Measurements from ENCODE around the gene P3H4. TPM values are rescaled to one million over a fixed set of nuclear protein-coding genes. Genes with fewer than 3 reads are reported as not detected.
"Not testable (repeated sequence)": the region's sequence is repeated elsewhere in the genome, so short reads cannot be mapped to it uniquely, and the experiment has no call there.

The P3H4 gene
- total RNA-seq, 4 donors from 2014 or later: 8.4 to 19.9 (median 14.4) TPM

DNA sequence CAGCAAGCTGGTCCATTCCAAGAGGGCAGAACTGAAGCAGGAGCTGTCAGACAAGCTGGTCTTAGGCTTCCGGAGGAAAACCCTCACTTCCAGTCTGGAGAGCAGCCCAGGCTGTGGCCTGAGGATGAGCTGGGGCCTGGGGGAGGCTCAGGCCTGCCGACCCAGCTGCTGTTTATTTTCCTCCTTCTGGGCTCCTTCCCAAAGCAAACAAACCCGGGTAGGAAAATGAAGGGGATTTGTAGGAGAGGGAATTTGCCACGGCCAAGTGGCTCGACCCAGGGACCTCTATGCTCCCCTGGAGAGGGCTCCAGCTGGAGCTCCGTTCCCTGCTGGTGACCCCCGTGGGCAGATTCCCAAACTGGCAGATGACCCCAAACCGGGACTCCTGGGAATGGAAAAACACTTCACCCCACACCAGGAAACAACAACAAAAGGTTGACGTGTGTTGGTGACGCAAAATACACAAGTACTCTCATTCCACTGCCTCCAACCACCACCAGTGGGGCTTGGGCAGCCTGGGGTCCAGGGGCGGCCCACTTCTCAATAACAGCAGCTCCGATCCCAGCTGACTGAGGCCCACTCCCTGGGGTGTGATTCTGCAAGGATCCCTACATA is 34.1 kb downstream of the P3H4 start:
- H3K4me1 ChIP-seq: peaks cover 59 to 98% (median 80%) of the 10 kb centered on the region in 4 donors
- H3K27me3 ChIP-seq: peaks cover 0 to 8% (median 0%) of the 10 kb centered on the region in 4 donors
- no peaks in the 10 kb centered on the region for H3K36me3 ChIP-seq
- H3K27ac ChIP-seq (replicated peaks in 1 of 4): peak overlapping the region; percentile 56 to 75 (median 66)
- no peaks in the 10 kb centered on the region for H3K9me3 ChIP-seq
- 46% methylated on average over 7 of the region's 12 CpGs for WGBS
- no peak for DNase-seq (ENCODE audit: extremely low spot score)
- TF ChIP-seq POLR2A (IDR thresholded peaks at IDR 0.05; ENCODE audit: low read depth) (no peak), POLR2AphosphoS5 (IDR thresholded peaks at IDR 0.05) (peak in 1 of 2 donors; percentile 38)
- intact Hi-C loops (cut with DNase I): no loop called here
- no peak overlapping the region for H3K4me3 ChIP-seq

DNA sequence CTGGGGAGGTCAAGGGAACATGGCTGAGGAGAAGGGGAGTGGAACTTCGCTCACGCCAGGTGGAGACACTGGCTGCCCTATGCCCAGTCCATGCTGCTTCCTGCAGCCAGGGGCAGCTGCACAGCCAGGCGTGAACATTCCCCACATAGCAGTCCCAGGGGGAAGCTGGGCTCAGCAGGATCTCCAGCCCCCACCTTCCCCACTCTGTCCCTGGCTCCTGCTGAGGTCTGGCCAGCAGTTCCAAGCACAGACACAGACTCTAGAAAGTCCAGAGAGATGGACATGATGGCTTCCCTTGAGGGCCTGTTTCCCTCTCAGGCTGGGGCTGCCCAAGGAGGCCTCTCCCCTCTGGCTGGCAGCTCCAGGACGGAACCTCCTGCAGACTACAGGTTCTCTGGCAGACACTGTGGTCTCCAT is 34.6 kb downstream of the P3H4 start:
- H3K4me3 ChIP-seq: no peak overlapping the region
- H3K9me3 ChIP-seq: no peaks in the 10 kb centered on the region
- no peak for DNase-seq (ENCODE audit: extremely low spot score)
- peaks cover 55 to 98% (median 79%) of the 10 kb centered on the region in 4 donors for H3K4me1 ChIP-seq
- 39% methylated on average over 4 of the region's 4 CpGs for WGBS
- peak overlapping the region; percentile 56 to 75 (median 66) for H3K27ac ChIP-seq (replicated peaks in 1 of 4)
- H3K27me3 ChIP-seq: peaks cover 0 to 3% (median 0%) of the 10 kb centered on the region in 4 donors
- TF ChIP-seq, protein P1, sequence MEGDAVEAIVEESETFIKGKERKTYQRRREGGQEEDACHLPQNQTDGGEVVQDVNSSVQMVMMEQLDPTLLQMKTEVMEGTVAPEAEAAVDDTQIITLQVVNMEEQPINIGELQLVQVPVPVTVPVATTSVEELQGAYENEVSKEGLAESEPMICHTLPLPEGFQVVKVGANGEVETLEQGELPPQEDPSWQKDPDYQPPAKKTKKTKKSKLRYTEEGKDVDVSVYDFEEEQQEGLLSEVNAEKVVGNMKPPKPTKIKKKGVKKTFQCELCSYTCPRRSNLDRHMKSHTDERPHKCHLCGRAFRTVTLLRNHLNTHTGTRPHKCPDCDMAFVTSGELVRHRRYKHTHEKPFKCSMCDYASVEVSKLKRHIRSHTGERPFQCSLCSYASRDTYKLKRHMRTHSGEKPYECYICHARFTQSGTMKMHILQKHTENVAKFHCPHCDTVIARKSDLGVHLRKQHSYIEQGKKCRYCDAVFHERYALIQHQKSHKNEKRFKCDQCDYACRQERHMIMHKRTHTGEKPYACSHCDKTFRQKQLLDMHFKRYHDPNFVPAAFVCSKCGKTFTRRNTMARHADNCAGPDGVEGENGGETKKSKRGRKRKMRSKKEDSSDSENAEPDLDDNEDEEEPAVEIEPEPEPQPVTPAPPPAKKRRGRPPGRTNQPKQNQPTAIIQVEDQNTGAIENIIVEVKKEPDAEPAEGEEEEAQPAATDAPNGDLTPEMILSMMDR (IDR thresholded peaks at IDR 0.05): peak in 1 of 3 experiments; percentile 32
- no peak for TF ChIP-seq EP300 (IDR thresholded peaks at IDR 0.05)
- intact Hi-C loops (cut with DNase I): no loop called here
- peaks cover 0 to under 1% (median 0%) of the 10 kb centered on the region in 4 donors for H3K36me3 ChIP-seq

DNA sequence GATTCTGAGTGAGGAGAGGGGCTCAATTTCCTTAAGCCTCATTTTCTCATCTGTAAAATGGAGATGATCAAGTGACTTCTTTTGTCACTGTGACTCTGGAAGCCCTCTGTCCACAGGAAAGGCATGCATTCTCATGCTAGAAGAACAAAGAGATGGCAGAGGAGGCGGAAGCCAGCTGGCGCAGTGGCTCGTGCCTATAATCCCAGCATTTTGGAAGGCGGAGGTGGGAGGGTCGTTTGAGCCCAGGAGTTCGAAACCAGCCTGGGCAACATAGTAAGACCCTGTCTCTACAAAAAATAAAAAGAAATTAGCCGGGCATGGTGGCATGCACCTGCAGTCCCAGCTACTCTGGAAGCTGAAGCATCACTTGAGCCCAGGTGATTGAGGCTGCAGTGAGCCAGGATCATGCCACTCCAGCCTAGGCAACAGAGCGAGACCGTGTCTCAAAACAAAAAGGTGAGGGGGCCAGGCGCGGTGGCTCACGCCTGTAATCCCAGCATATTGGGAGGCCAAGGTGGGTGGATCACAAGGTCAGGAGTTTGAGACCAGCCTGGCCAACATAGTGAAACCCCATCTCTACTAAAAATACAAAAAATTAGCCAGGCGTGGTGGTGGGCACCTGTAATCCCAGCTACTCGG is 35.4 kb downstream of the P3H4 start:
- H3K27me3 ChIP-seq; H3K9me3 ChIP-seq; H3K36me3 ChIP-seq; DNase-seq (ENCODE audit: extremely low spot score); H3K4me3 ChIP-seq; intact Hi-C loops (cut with DNase I): not testable (repeated sequence)
- H3K27ac ChIP-seq (replicated peaks in 1 of 4): peak overlapping the region in 2 of 4 donors; percentile 60 to 75
- WGBS: 84% methylated on average over 14 of the region's 14 CpGs
- H3K4me1 ChIP-seq: peaks cover 49 to 94% (median 73%) of the 10 kb centered on the region in 4 donors

DNA sequence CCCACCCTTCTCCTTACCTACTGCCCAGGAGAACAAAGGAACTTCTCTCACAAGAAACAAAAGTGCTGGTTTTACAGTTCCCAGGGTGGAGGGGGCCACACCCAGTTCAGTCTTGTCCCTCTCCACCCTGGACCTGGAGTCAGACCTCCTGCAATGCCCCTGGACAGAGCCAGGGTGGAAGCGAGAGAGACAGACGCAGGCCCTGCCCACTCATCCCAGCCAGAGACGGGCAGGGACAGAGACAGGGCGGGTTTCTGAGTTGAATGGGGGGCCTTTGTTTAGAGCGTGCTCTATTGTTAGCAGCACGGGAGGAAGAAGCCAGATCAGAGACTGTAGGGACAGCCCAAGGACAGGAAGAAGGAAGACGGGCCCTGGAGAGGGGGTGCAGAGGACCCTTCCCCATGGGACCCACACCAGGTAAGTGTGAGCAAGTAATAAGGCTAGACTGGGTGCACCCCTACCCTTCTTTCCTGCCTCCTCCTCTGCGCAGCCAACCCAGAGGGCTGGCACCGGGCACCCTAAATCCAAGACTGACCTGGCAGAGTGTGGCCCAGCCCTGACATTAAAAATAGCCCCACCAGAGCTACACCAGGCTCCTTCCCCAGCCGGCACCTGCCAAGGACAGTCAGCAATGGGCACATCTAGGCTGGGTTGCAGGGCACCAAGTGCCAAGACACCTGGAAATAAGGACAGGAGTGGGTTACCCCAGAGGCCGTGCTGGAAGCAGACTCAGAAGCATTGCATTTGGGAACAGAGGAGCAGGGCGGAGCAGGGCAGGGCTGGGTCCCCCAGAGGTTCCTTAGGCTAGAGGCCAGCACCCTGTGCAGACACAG is 36.1 kb downstream of the P3H4 start:
- Histone ChIP-seq H3K9me3 (no peaks in the 10 kb centered on the region), H3K36me3 (peaks cover 0 to 16% (median 11%) of the 10 kb centered on the region in 4 donors), H3K27ac (replicated peaks in 1 of 4) (peak overlapping the region; percentile 5 to 75 (median 24)), H3K4me1 (peaks cover 49 to 86% (median 70%) of the 10 kb centered on the region in 4 donors), H3K4me3 (no peak overlapping the region), H3K27me3 (no peaks in the 10 kb centered on the region)
- DNase-seq (ENCODE audit: extremely low spot score): no peak
- WGBS: 75% methylated on average over 12 of the region's 12 CpGs
- intact Hi-C loops (cut with DNase I): no loop called here
- no peak for TF ChIP-seq POLR2A (IDR thresholded peaks at IDR 0.05; ENCODE audit: low read depth)
- TF ChIP-seq, protein P1 (IDR thresholded peaks at IDR 0.05): no peak
- no peak for TF ChIP-seq POLR2AphosphoS5 (IDR thresholded peaks at IDR 0.05)
- no peak for TF ChIP-seq EP300 (IDR thresholded peaks at IDR 0.05)

DNA sequence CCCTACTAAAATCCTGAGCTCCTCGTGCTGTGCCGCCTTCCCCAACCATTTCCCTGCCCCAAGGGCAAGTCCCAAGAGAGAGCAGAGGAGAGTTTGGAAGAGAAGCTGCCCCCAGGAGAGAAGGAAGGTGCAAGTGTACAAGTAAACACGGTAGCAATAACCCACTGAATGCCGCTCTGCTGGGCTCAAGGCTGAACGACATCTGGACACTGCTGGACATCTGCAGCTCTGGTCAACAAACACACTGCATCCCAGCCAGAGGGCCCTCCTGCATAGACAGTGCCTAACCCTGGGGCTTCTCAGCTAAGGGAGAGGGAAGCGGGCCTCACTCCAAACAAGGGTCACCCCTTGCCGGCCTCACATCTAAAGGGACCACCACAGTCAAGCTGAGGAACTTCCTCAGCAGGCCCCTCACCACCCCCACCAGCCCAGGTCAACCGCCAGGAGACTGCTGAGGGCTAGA is 38.0 kb downstream of the P3H4 start:
- no peak for TF ChIP-seq POLR2A (IDR thresholded peaks at IDR 0.05; ENCODE audit: low read depth)
- TF ChIP-seq EP300 (IDR thresholded peaks at IDR 0.05): no peak
- TF ChIP-seq, protein P1 (IDR thresholded peaks at IDR 0.05): no peak
- TF ChIP-seq POLR2AphosphoS5 (IDR thresholded peaks at IDR 0.05): no peak
- Histone ChIP-seq H3K27ac (replicated peaks in 1 of 4) (peak overlapping the region in 3 of 4 donors; percentile 5 to 36 (median 7)), H3K27me3 (no peaks in the 10 kb centered on the region), H3K4me1 (peaks cover 49 to 68% (median 64%) of the 10 kb centered on the region in 4 donors), H3K4me3 (no peak overlapping the region), H3K36me3 (peaks cover 0 to 35% (median 28%) of the 10 kb centered on the region in 4 donors), H3K9me3 (no peaks in the 10 kb centered on the region)
- 58% methylated on average over 6 of the region's 8 CpGs for WGBS
- DNase-seq (ENCODE audit: extremely low spot score): no peak
- intact Hi-C loops (cut with DNase I): no loop called here

Measured in esophagus muscularis mucosa (tissue), 4 donors.